ENCODE measurements around the gene LINC00237. TPM values are rescaled to one million over a fixed set of nuclear protein-coding genes. Genes with fewer than 3 reads are reported as not detected.

The LINC00237 gene
- total RNA-seq, 3 donors from 2014 or later (not counting 1 experiment from before 2014, with no cell fraction given): not detected

DNA sequence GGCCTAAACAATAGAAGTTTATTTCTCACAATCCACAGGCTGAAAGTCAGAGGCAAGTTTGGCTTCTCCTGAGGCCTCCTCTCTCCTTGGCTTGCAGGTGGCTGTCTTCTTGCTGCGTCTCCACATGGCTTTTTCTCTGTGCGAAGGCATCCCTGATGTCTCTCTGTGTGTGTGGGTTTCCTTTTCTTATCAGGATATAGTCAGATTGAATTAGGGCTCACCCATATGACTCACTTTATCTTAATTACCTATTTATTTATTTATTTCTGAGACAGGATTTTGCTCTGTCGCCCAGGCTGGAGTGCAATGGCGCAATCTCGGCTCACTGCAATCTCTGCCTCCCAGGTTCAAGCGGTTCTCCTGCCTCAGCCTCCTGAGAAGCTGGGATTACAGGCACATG lies 30.7 kb downstream of the LINC00237 start:
- DNase-seq (no peak), ATAC-seq (no peak)
- Mint-ChIP-seq H3K36me3 (no peaks in the 10 kb centered on the region), H3K9me3 (no peaks in the 10 kb centered on the region), H3K27me3 (ENCODE audit: low read depth in 2 of 2) (peaks cover 21 to 37% of the 10 kb centered on the region in 2 donors), H3K27ac (no peak overlapping the region), H3K4me1 (no peaks in the 10 kb centered on the region), H3K4me3 (no peak overlapping the region)
- no peak overlapping the region for H3K27ac ChIP-seq (ENCODE audit: low read length)
- peaks cover 5% of the 10 kb centered on the region for H3K27me3 ChIP-seq (ENCODE audit: control insufficient read depth, insufficient read depth, low read length)
- no peaks in the 10 kb centered on the region for H3K9me3 ChIP-seq (ENCODE audit: control insufficient read depth, insufficient read depth, low read length)
- H3K36me3 ChIP-seq (ENCODE audit: control insufficient read depth, insufficient read depth, low read length): no peaks in the 10 kb centered on the region
- TF ChIP-seq, protein P1, sequence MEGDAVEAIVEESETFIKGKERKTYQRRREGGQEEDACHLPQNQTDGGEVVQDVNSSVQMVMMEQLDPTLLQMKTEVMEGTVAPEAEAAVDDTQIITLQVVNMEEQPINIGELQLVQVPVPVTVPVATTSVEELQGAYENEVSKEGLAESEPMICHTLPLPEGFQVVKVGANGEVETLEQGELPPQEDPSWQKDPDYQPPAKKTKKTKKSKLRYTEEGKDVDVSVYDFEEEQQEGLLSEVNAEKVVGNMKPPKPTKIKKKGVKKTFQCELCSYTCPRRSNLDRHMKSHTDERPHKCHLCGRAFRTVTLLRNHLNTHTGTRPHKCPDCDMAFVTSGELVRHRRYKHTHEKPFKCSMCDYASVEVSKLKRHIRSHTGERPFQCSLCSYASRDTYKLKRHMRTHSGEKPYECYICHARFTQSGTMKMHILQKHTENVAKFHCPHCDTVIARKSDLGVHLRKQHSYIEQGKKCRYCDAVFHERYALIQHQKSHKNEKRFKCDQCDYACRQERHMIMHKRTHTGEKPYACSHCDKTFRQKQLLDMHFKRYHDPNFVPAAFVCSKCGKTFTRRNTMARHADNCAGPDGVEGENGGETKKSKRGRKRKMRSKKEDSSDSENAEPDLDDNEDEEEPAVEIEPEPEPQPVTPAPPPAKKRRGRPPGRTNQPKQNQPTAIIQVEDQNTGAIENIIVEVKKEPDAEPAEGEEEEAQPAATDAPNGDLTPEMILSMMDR (IDR thresholded peaks at IDR 0.05): no peak
- WGBS (ENCODE audit: insufficient coverage): 94% methylated on average over 5 of the region's 6 CpGs
- intact Hi-C loops (cut with micrococcal nuclease): no loop called here
- H3K4me1 ChIP-seq (ENCODE audit: control insufficient read depth, insufficient read depth, low read length): no peaks in the 10 kb centered on the region
- no peak overlapping the region for H3K4me3 ChIP-seq (ENCODE audit: low read length)

DNA sequence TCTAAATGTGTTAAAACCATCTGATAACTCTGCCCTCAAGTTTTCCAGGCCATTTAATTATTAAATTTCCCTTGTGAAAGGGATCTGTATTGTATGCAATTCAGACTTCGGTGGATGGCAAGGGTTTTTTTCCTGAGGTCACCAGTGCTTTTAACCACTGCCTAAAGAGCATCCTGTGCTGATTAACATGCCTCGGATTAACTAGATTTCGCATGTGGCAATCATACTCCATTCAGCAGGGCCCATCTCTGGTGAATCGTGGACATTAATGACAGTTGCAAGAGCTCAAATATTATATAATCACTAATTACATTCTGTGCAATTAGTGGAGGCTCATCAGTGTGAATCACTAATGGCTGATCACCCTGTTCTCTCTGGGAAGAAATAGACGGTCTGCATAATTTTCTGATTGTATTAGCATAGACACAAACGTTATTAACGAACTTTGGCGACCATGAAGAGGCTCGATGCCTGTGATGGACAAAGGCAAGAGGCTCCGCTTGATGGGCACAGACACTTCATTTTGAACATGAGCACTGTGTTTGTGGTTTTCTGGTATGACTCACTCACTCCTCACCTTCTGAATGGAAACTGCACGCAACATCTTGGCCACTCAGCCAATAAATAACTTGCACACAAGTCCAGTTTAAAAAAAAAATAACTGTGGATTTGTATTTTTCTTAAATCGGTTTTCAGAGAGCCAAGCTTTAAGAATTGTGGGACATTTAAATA lies 31.4 kb downstream of the LINC00237 start:
- peaks cover 21 to 35% of the 10 kb centered on the region in 2 donors for H3K27me3 Mint-ChIP-seq (ENCODE audit: low read depth in 2 of 2)

DNA sequence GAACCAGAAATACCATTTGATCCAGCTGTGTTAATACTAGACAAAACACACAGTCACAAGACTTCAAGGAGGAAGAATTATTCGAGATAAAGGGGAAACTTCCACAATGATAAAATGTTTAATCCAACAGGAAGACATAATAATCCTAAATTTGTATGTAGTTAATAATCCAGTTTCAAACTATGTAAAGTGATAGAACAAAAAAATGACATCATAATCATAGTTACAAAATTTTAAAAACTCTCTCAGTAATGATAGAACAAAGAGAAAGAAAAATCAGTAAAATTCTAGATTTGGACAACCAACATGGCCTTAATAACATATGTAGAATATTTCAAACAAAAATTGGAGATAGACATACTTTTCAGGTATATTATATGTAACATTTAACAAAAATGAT lies 38.9 kb downstream of the LINC00237 start:
- intact Hi-C loops (cut with micrococcal nuclease): no loop called here
- Histone ChIP-seq H3K4me3 (ENCODE audit: low read length) (no peak overlapping the region), H3K9me3 (ENCODE audit: control insufficient read depth, insufficient read depth, low read length) (no peaks in the 10 kb centered on the region), H3K27ac (ENCODE audit: low read length) (no peak overlapping the region), H3K4me1 (ENCODE audit: control insufficient read depth, insufficient read depth, low read length) (no peaks in the 10 kb centered on the region), H3K36me3 (ENCODE audit: control insufficient read depth, insufficient read depth, low read length) (no peaks in the 10 kb centered on the region), H3K27me3 (ENCODE audit: control insufficient read depth, insufficient read depth, low read length) (peaks cover 3% of the 10 kb centered on the region)
- peaks cover 24 to 46% of the 10 kb centered on the region in 2 donors for H3K27me3 Mint-ChIP-seq (ENCODE audit: low read depth in 2 of 2)
- no peak overlapping the region for H3K27ac Mint-ChIP-seq
- H3K4me3 Mint-ChIP-seq: no peak overlapping the region
- no peaks in the 10 kb centered on the region for H3K4me1 Mint-ChIP-seq
- TF ChIP-seq, protein P1 (IDR thresholded peaks at IDR 0.05): no peak
- H3K9me3 Mint-ChIP-seq: no peaks in the 10 kb centered on the region
- DNase-seq: no peak
- no CpG with 5 or more reads among the region's 1 CpG for WGBS (ENCODE audit: insufficient coverage)
- ATAC-seq: no peak
- H3K36me3 Mint-ChIP-seq: no peaks in the 10 kb centered on the region

More for the DNA sequence above, 31.4 kb downstream of the LINC00237 start:
- DNase-seq (no peak), ATAC-seq (no peak)
- Mint-ChIP-seq H3K4me3 (no peak overlapping the region), H3K4me1 (no peaks in the 10 kb centered on the region), H3K9me3 (no peaks in the 10 kb centered on the region), H3K27ac (no peak overlapping the region), H3K36me3 (no peaks in the 10 kb centered on the region)
- no peaks in the 10 kb centered on the region for H3K4me1 ChIP-seq (ENCODE audit: control insufficient read depth, insufficient read depth, low read length)
- H3K27me3 ChIP-seq (ENCODE audit: control insufficient read depth, insufficient read depth, low read length): peaks cover 5% of the 10 kb centered on the region
- 77% methylated on average over 10 of the region's 12 CpGs for WGBS (ENCODE audit: insufficient coverage)
- no peak overlapping the region for H3K27ac ChIP-seq (ENCODE audit: low read length)
- H3K9me3 ChIP-seq (ENCODE audit: control insufficient read depth, insufficient read depth, low read length): no peaks in the 10 kb centered on the region
- H3K36me3 ChIP-seq (ENCODE audit: control insufficient read depth, insufficient read depth, low read length): no peaks in the 10 kb centered on the region
- TF ChIP-seq, protein P1 (IDR thresholded peaks at IDR 0.05): no peak
- intact Hi-C loops (cut with micrococcal nuclease): no loop called here
- no peak overlapping the region for H3K4me3 ChIP-seq (ENCODE audit: low read length)

DNA sequence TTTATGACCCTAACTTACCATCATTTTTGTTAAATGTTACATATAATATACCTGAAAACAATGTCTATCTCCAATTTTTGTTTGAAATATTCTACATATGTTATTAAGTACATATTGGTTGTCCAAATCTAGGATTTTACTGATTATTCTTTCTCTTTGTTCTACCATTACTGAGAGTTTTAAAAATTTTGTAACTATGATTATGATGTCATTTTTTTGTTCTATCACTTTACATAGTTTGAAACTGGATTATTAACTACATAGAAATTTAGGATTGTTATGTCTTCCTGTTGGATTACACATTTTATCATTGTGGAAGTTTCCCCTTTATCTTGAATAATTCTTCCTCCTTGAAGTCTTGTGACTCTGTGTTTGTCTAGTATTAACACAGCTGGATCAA lies 41.2 kb downstream of the LINC00237 start:
- DNase-seq (no peak), ATAC-seq (no peak)
- Histone ChIP-seq H3K4me1 (ENCODE audit: control insufficient read depth, insufficient read depth, low read length) (no peaks in the 10 kb centered on the region), H3K27ac (ENCODE audit: low read length) (no peak overlapping the region), H3K27me3 (ENCODE audit: control insufficient read depth, insufficient read depth, low read length) (peaks cover 3% of the 10 kb centered on the region), H3K9me3 (ENCODE audit: control insufficient read depth, insufficient read depth, low read length) (no peaks in the 10 kb centered on the region), H3K36me3 (ENCODE audit: control insufficient read depth, insufficient read depth, low read length) (no peaks in the 10 kb centered on the region), H3K4me3 (ENCODE audit: low read length) (no peak overlapping the region)
- no peaks in the 10 kb centered on the region for H3K4me1 Mint-ChIP-seq
- H3K9me3 Mint-ChIP-seq: no peaks in the 10 kb centered on the region
- TF ChIP-seq, protein P1 (IDR thresholded peaks at IDR 0.05): no peak
- intact Hi-C loops (cut with micrococcal nuclease): no loop called here
- peaks cover 26 to 51% of the 10 kb centered on the region in 2 donors for H3K27me3 Mint-ChIP-seq (ENCODE audit: low read depth in 2 of 2)
- H3K36me3 Mint-ChIP-seq: no peaks in the 10 kb centered on the region
- H3K27ac Mint-ChIP-seq: no peak overlapping the region
- no peak overlapping the region for H3K4me3 Mint-ChIP-seq
